IMR-90 (cell line): ENCODE data around the gene ESRRB.

Experiments used
- CEBPB ChIP-seq: IDR thresholded peaks from 2 replicates; pipeline ENCODE4 v1.6.1; 2012; ENCODE audit warnings: low read depth, low read length, improper control_type of control experiment
- MAZ ChIP-seq: IDR thresholded peaks from 2 replicates; pipeline ENCODE4 v1.6.1; 2012; ENCODE audit warnings: low read depth, mild to moderate bottlenecking, low read length, improper control_type of control experiment, moderate library complexity, borderline replicate concordance
- POLR2A ChIP-seq: IDR thresholded peaks from 2 replicates; pipeline ENCODE4 v1.6.1; 2012; ENCODE audit warnings: mild to moderate bottlenecking, low read depth, low read length
- RAD21 ChIP-seq: IDR thresholded peaks from 2 replicates; pipeline ENCODE4 v1.6.1; 2012; ENCODE audit warnings: low read length, improper control_type of control experiment
- RCOR1 ChIP-seq: IDR thresholded peaks from 2 replicates; pipeline ENCODE4 v1.6.1; 2012; ENCODE audit warnings: mild to moderate bottlenecking, low read length, improper control_type of control experiment; ENCODE audit not compliant: insufficient replicate concordance
- RFX5 ChIP-seq: IDR thresholded peaks from 2 replicates; pipeline ENCODE4 v1.8.0; 2012; ENCODE audit warnings: low read depth, mild to moderate bottlenecking, low read length, moderate library complexity
- TF ChIP-seq, protein P1 (sequence below): conservative IDR thresholded peaks from 2 replicates; pipeline ENCODE4 v1.5.1; 2012; ENCODE audit warnings: mild to moderate bottlenecking, low read depth, low read length, improper control_type of control experiment
- TF ChIP-seq, protein P2 (sequence below): fragments of 150-350 bp; IDR thresholded peaks from 2 replicates; pipeline ENCODE4 v1.6.1; 2017; ENCODE audit warnings: mild to moderate bottlenecking, antibody characterized with exemption, low read length, low read depth

DNA sequence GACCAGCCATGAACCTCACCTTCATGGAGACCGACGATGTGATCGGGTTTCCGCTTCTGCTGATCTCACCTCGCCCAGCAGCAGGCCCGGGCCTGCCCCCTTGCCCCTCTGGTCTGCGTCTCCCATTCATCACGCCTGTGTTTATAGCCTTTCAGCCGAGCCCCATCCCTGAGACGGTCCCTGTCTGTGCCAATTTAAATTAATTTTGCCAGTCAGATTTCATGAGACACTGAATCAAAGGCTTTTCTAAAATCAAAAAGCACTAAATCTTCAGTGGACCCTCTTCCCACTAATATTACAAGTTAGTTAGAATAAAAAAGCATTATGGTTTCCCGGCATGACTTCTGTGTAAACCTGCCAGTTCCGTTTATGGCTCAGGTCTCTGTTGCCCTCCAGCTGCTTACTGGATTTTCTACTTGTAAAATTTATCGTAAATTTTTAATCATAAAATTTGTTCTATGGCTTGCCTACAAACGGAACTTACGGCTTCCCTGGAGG is 155.9 kb downstream of the ESRRB start:
- TF ChIP-seq, protein P1, sequence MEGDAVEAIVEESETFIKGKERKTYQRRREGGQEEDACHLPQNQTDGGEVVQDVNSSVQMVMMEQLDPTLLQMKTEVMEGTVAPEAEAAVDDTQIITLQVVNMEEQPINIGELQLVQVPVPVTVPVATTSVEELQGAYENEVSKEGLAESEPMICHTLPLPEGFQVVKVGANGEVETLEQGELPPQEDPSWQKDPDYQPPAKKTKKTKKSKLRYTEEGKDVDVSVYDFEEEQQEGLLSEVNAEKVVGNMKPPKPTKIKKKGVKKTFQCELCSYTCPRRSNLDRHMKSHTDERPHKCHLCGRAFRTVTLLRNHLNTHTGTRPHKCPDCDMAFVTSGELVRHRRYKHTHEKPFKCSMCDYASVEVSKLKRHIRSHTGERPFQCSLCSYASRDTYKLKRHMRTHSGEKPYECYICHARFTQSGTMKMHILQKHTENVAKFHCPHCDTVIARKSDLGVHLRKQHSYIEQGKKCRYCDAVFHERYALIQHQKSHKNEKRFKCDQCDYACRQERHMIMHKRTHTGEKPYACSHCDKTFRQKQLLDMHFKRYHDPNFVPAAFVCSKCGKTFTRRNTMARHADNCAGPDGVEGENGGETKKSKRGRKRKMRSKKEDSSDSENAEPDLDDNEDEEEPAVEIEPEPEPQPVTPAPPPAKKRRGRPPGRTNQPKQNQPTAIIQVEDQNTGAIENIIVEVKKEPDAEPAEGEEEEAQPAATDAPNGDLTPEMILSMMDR: no peak
- TF ChIP-seq, protein P2, sequence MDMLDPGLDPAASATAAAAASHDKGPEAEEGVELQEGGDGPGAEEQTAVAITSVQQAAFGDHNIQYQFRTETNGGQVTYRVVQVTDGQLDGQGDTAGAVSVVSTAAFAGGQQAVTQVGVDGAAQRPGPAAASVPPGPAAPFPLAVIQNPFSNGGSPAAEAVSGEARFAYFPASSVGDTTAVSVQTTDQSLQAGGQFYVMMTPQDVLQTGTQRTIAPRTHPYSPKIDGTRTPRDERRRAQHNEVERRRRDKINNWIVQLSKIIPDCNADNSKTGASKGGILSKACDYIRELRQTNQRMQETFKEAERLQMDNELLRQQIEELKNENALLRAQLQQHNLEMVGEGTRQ: no peak
- no peak for TF ChIP-seq CEBPB
- no peak for TF ChIP-seq RCOR1
- TF ChIP-seq POLR2A: no peak
- TF ChIP-seq MAZ: no peak
- no peak for TF ChIP-seq RFX5
- TF ChIP-seq RAD21: no peak
